MM.1S (cell line): ENCODE measurements around the gene KCNS3.

Source experiments
- DNase-seq: peaks from one replicate; pipeline ENCODE4 v3.0.0-alpha.2; 2015
- H2AFZ ChIP-seq: fragments of 300-600 bp; sonication (generic); 2 replicates; pipeline ENCODE4 v1.6.0; 2016; ENCODE audit warnings: antibody characterized with exemption, low read length
- H3F3A ChIP-seq: fragments of 300-600 bp; sonication (generic); 2 replicates; pipeline ENCODE4 v1.6.1; 2016; ENCODE audit warnings: mild to moderate bottlenecking, antibody characterized with exemption, low read length, moderate library complexity, mixed read lengths; ENCODE audit not compliant: insufficient read depth
- H3K27ac ChIP-seq: fragments of 300-600 bp; sonication (generic); 2 replicates; pipeline ENCODE4 v1.5.1; 2016; ENCODE audit warnings: mild to moderate bottlenecking, low read length
- H3K27me3 ChIP-seq: fragments of 300-600 bp; sonication (generic); replicated peaks from 2 replicates; pipeline ENCODE4 v1.6.0; 2016; ENCODE audit warnings: low read length; ENCODE audit not compliant: insufficient read depth
- H3K36me3 ChIP-seq: fragments of 300-600 bp; sonication (generic); replicated peaks from 2 replicates; pipeline ENCODE4 v1.6.1; 2016; ENCODE audit warnings: mild to moderate bottlenecking, low read length, mixed read lengths; ENCODE audit not compliant: insufficient read depth
- H3K4me1 ChIP-seq: fragments of 300-600 bp; sonication (generic); 2 replicates; pipeline ENCODE4 v1.6.1; 2016; ENCODE audit warnings: low read length, mixed read lengths
- H3K4me2 ChIP-seq: fragments of 300-600 bp; sonication (generic); 2 replicates; pipeline ENCODE4 v1.6.0; 2016; ENCODE audit warnings: low read depth, low read length
- H3K4me3 ChIP-seq: fragments of 300-600 bp; sonication (generic); 2 replicates; pipeline ENCODE4 v1.5.1; 2016; ENCODE audit warnings: low read length, mixed read lengths
- H3K79me2 ChIP-seq: fragments of 300-600 bp; sonication (generic); 2 replicates; pipeline ENCODE4 v1.6.1; 2016; ENCODE audit warnings: mixed run types, low read length, mixed read lengths
- H3K9ac ChIP-seq: fragments of 300-600 bp; sonication (generic); 2 replicates; pipeline ENCODE4 v1.6.1; 2016; ENCODE audit warnings: low read length, mixed read lengths
- H3K9me2 ChIP-seq: fragments of 300-600 bp; sonication (generic); replicated peaks from 2 replicates; pipeline ENCODE4 v1.6.1; 2016; ENCODE audit warnings: mild to moderate bottlenecking, low read length, mixed read lengths; ENCODE audit not compliant: insufficient read depth
- H3K9me3 ChIP-seq: fragments of 300-600 bp; sonication (generic); replicated peaks from 2 replicates; pipeline ENCODE4 v1.6.1; 2016; ENCODE audit warnings: mild to moderate bottlenecking, low read length, mixed read lengths; ENCODE audit not compliant: insufficient read depth
- H4K20me1 ChIP-seq: fragments of 300-600 bp; sonication (generic); 2 replicates; pipeline ENCODE4 v1.6.1; 2016; ENCODE audit warnings: mild to moderate bottlenecking, low read length, moderate library complexity, mixed read lengths; ENCODE audit not compliant: insufficient read depth
- EZH2 ChIP-seq: fragments of 300-600 bp; sonication (generic); optimal IDR thresholded peaks from 2 replicates; pipeline ENCODE3; 2017; ENCODE audit warnings: low read depth, mild to moderate bottlenecking, antibody characterized with exemption, low read length, mixed read lengths
- EZH2phosphoT487 ChIP-seq: fragments of 300-600 bp; sonication (generic); IDR thresholded peaks from 2 replicates; pipeline ENCODE4 v1.6.1; 2018; ENCODE audit warnings: antibody characterized with exemption, low read length
- TF ChIP-seq, protein P1 (sequence below): fragments of 300-600 bp; sonication (generic); IDR thresholded peaks from 2 replicates; pipeline ENCODE4 v1.5.1; 2016; ENCODE audit warnings: antibody characterized with exemption, low read length, mixed read lengths

Gene KCNS3

DNA sequence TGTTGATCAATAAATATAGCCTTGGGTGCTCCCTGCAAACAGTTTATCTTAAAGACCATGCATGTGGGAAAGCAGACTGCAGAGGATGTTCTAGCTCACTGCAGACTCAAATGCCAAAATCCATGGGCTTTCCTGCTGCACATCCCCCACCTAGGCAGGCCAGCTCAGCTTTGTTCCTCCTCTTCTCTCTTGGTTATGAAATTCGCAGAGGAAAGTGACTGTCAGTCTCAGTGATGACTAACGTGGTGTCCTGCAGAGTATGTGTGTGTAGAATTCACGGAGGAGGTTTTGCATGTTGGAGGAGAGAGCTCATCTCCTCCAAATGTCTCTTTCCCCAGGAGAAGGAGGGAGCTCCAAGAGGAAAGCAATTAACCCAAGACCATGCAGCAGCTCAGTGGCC is 21.4 kb upstream of the KCNS3 start:
- H3K36me3 ChIP-seq = no peaks in the 10 kb centered on the region
- no peak overlapping the region for H2AFZ ChIP-seq
- no peak overlapping the region for H3K27ac ChIP-seq
- no peak overlapping the region for H3K4me2 ChIP-seq
- no peak for TF ChIP-seq EZH2
- H3K9ac ChIP-seq = no peak overlapping the region
- H4K20me1 ChIP-seq = no peaks in the 10 kb centered on the region
- H3K9me2 ChIP-seq = no peaks in the 10 kb centered on the region
- H3K79me2 ChIP-seq = no peaks in the 10 kb centered on the region
- no peaks in the 10 kb centered on the region for H3K4me1 ChIP-seq
- no peak overlapping the region for H3K4me3 ChIP-seq
- H3K27me3 ChIP-seq = no peaks in the 10 kb centered on the region
- H3F3A ChIP-seq = no peaks in the 10 kb centered on the region
- DNase-seq = no peak
- H3K9me3 ChIP-seq = no peaks in the 10 kb centered on the region

GRCh38 chr2:17858064-17858463 is 20.4 kb upstream of the KCNS3 start:
- H3K79me2 ChIP-seq = no peaks in the 10 kb centered on the region
- H3K4me2 ChIP-seq = no peak overlapping the region
- no peaks in the 10 kb centered on the region for H3K27me3 ChIP-seq
- no peak overlapping the region for H2AFZ ChIP-seq
- H3K27ac ChIP-seq = no peak overlapping the region
- no peaks in the 10 kb centered on the region for H3K9me3 ChIP-seq
- no peaks in the 10 kb centered on the region for H3K4me1 ChIP-seq
- H3K36me3 ChIP-seq = no peaks in the 10 kb centered on the region
- DNase-seq = no peak
- H4K20me1 ChIP-seq = no peaks in the 10 kb centered on the region
- TF ChIP-seq EZH2 (no peak), EZH2phosphoT487 (no peak)
- TF ChIP-seq, protein P1, sequence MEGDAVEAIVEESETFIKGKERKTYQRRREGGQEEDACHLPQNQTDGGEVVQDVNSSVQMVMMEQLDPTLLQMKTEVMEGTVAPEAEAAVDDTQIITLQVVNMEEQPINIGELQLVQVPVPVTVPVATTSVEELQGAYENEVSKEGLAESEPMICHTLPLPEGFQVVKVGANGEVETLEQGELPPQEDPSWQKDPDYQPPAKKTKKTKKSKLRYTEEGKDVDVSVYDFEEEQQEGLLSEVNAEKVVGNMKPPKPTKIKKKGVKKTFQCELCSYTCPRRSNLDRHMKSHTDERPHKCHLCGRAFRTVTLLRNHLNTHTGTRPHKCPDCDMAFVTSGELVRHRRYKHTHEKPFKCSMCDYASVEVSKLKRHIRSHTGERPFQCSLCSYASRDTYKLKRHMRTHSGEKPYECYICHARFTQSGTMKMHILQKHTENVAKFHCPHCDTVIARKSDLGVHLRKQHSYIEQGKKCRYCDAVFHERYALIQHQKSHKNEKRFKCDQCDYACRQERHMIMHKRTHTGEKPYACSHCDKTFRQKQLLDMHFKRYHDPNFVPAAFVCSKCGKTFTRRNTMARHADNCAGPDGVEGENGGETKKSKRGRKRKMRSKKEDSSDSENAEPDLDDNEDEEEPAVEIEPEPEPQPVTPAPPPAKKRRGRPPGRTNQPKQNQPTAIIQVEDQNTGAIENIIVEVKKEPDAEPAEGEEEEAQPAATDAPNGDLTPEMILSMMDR = no peak
- no peak overlapping the region for H3K4me3 ChIP-seq
- H3K9ac ChIP-seq = no peak overlapping the region
- H3F3A ChIP-seq = no peaks in the 10 kb centered on the region
- H3K9me2 ChIP-seq = no peaks in the 10 kb centered on the region

GRCh38 chr2:17863539-17863938 is 14.9 kb upstream of the KCNS3 start:
- Histone ChIP-seq H2AFZ (no peak overlapping the region), H3K27me3 (no peaks in the 10 kb centered on the region), H4K20me1 (no peaks in the 10 kb centered on the region), H3K27ac (no peak overlapping the region), H3K9ac (no peak overlapping the region), H3K36me3 (no peaks in the 10 kb centered on the region), H3K4me1 (no peaks in the 10 kb centered on the region), H3K9me3 (no peaks in the 10 kb centered on the region), H3K4me2 (no peak overlapping the region), H3F3A (no peaks in the 10 kb centered on the region), H3K9me2 (no peaks in the 10 kb centered on the region), H3K4me3 (no peak overlapping the region), H3K79me2 (no peaks in the 10 kb centered on the region)
- TF ChIP-seq, protein P1 = no peak
- TF ChIP-seq EZH2phosphoT487 (no peak), EZH2 (no peak)
- no peak for DNase-seq

DNA sequence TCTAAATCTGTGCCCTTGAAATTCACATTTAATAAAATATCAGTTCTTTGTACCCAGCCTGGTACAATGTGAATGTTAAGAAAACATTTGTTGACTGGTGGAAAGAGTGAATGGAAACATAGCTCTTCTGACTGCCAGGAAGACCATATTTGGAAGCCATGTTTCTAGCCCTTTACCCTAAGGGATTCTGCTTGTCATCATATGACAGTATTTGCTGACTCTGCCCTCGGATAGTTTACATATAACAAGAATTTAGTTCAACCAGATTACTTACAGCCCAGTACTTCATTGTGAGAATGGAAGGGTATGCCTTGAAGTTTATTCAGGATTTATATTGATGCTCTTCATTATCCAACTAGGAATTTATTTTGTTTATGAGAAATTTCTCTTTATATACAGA is 13.8 kb upstream of the KCNS3 start:
- Histone ChIP-seq H3F3A (no peaks in the 10 kb centered on the region), H4K20me1 (no peaks in the 10 kb centered on the region), H3K9me2 (no peaks in the 10 kb centered on the region), H3K4me3 (no peak overlapping the region), H3K4me2 (no peak overlapping the region), H3K79me2 (no peaks in the 10 kb centered on the region), H2AFZ (no peak overlapping the region), H3K9me3 (no peaks in the 10 kb centered on the region), H3K36me3 (no peaks in the 10 kb centered on the region), H3K4me1 (no peaks in the 10 kb centered on the region), H3K9ac (no peak overlapping the region), H3K27me3 (no peaks in the 10 kb centered on the region), H3K27ac (no peak overlapping the region)
- no peak for TF ChIP-seq EZH2phosphoT487
- TF ChIP-seq, protein P1 = no peak
- no peak for TF ChIP-seq EZH2
- no peak for DNase-seq
